Measurements from ENCODE around the gene CHODL.

The CHODL gene

DNA sequence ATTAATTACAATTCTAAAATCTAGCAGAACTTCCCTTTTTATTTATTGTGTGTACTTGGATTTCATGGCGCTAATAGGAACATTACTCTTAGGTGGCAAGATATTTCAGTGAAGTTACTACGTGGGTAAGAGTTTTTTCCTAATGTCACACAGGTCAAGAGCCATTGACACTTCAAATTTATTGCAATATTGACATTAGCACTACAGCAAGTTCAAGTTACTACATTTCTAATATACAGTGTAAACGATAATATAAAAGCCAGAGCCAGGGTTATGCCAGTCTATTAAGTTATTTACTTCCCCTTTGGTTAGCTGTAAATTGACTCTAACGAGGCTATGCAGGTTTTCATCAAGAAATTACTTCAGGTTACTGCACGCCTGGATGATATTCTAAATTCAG lies 29.7 kb downstream of the CHODL start:
- Histone ChIP-seq H3K4me3 (replicated peaks; ENCODE audit: insufficient read depth, low read length) (no peak overlapping the region), H3K27me3 (ENCODE audit: insufficient read depth, poor library complexity, severe bottlenecking) (no peaks in the 10 kb centered on the region), H3K27ac (replicated peaks) (no peak overlapping the region)
- TF ChIP-seq GABPA (IDR thresholded peaks at IDR 0.05; ENCODE audit: low read depth), result no peak
- DNase-seq (ENCODE audit: low read depth in 1 of 2, low spot score in 1 of 2), result no peak

DNA sequence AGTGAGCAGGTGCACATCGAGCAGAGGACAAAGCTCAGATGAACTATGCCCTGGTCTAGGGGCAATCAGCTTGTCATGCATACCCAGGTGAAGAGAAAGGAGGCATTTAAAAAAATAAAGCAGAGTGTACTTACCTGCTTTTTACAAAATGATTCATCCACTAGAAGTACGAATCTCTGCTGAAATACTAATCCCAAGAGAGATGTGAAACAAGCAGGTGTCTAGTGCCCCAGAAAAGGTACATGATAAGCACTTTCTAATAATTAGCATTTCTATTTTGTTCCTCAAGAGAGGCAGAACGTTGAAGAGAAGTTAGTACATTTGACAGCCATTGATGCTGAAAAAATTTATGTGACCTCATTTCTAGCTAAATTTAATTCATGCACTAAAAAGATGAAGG lies 31.1 kb downstream of the CHODL start:
- H3K27me3 ChIP-seq (ENCODE audit: insufficient read depth, poor library complexity, severe bottlenecking), result no peaks in the 10 kb centered on the region
- DNase-seq (ENCODE audit: low read depth in 1 of 2, low spot score in 1 of 2), result no peak
- H3K27ac ChIP-seq (replicated peaks), result no peak overlapping the region
- H3K4me3 ChIP-seq (replicated peaks; ENCODE audit: insufficient read depth, low read length), result no peak overlapping the region
- TF ChIP-seq CTCF (IDR thresholded peaks at IDR 0.05; ENCODE audit: insufficient read depth, low read length), result no peak
- TF ChIP-seq GABPA (IDR thresholded peaks at IDR 0.05; ENCODE audit: low read depth), result no peak
- TF ChIP-seq POLR2AphosphoS5 (IDR thresholded peaks at IDR 0.05; ENCODE audit: low read depth), result no peak
- TF ChIP-seq SPI1 (IDR thresholded peaks at IDR 0.05; ENCODE audit: borderline replicate concordance, low read depth), result no peak
- TF ChIP-seq REST (IDR thresholded peaks at IDR 0.05; ENCODE audit: insufficient replicate concordance, low read depth), result no peak

- TF ChIP-seq CTCF (IDR thresholded peaks at IDR 0.05; ENCODE audit: insufficient read depth, low read length), result no peak
- TF ChIP-seq POLR2AphosphoS5 (IDR thresholded peaks at IDR 0.05; ENCODE audit: low read depth), result no peak
- TF ChIP-seq GABPA (IDR thresholded peaks at IDR 0.05; ENCODE audit: low read depth), result no peak
- no peak for TF ChIP-seq REST (IDR thresholded peaks at IDR 0.05; ENCODE audit: insufficient replicate concordance, low read depth)
- TF ChIP-seq SPI1 (IDR thresholded peaks at IDR 0.05; ENCODE audit: borderline replicate concordance, low read depth), result no peak
- Histone ChIP-seq H3K27ac (replicated peaks) (no peak overlapping the region), H3K4me3 (replicated peaks; ENCODE audit: insufficient read depth, low read length) (no peak overlapping the region), H3K27me3 (ENCODE audit: insufficient read depth, poor library complexity, severe bottlenecking) (no peaks in the 10 kb centered on the region)
- no peak for DNase-seq (ENCODE audit: low read depth in 1 of 2, low spot score in 1 of 2)
These were observed 40.7 kb downstream of the CHODL start for GRCh38 chr21:18285379-18285778.

DNA sequence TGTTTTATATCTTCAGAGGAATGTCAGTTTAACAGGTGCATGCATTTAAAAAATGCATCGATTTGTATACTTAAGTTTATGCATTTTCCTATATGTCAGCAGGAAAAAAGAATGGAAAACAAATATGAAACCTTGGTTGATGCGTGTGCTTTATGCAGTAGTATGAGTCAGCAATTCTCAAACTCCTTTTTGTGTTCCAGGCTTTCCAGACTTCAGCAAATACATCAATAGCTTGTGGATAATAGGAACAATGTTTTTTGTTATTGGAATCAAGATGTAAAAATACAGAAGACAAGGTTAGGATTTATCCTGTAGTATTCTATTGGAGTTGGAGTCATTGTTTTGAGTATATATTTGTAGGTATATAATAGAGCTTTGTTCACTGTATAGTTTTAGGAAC lies 45.2 kb downstream of the CHODL start:
- no peak for DNase-seq (ENCODE audit: low read depth in 1 of 2, low spot score in 1 of 2)
- no peak for TF ChIP-seq REST (IDR thresholded peaks at IDR 0.05; ENCODE audit: insufficient replicate concordance, low read depth)
- no peak for TF ChIP-seq POLR2AphosphoS5 (IDR thresholded peaks at IDR 0.05; ENCODE audit: low read depth)
- no peak for TF ChIP-seq GABPA (IDR thresholded peaks at IDR 0.05; ENCODE audit: low read depth)
- TF ChIP-seq SPI1 (IDR thresholded peaks at IDR 0.05; ENCODE audit: borderline replicate concordance, low read depth), result no peak
- TF ChIP-seq CTCF (IDR thresholded peaks at IDR 0.05; ENCODE audit: insufficient read depth, low read length), result no peak
- Histone ChIP-seq H3K27ac (replicated peaks) (no peak overlapping the region), H3K4me3 (replicated peaks; ENCODE audit: insufficient read depth, low read length) (no peak overlapping the region), H3K27me3 (ENCODE audit: insufficient read depth, poor library complexity, severe bottlenecking) (no peaks in the 10 kb centered on the region)

Data from HL-60 (cell line).